ENCODE measurements around the gene CKS1B.

The CKS1B gene

DNA sequence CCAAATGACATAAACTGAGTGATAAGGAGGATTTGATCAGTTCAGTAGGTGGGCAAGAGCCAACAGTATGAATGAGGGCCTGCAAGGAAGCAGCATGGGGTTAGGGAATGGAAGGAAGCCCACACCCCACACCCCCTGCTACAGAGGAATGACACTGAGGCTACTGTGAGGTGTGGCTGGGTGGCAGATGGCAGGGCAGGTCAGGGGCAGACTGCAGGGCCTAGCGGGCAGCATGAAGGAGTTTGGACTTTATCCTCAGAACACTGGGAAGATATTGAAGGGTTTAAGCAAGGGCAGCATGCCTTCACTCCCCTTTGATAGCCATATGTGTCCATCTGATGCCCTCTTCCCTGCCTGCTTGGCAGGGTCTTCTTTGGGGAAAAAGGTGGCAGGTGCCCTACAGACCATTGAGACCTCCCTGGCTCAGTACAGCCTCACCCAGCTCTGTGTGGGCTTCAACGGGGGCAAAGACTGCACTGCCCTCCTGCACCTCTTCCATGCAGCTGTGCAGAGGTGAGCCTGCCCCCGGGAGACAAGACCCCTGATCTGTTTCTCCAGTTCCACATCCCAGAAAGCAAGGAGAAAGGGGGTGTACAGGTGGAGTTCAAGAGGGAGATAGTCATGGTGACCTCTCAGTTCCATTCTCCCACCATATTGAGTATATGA lies 14.8 kb downstream of the CKS1B start:
- no peak overlapping the region for H3K18ac ChIP-seq (ENCODE audit: low read length)
- H3K4me1 ChIP-seq (ENCODE audit: control insufficient read depth, low read depth, low read length) = no peaks in the 10 kb centered on the region
- H3K27ac ChIP-seq (ENCODE audit: low read depth, low read length) = no peak overlapping the region
- no peak overlapping the region for H3K4ac ChIP-seq (ENCODE audit: low read depth, low read length)
- peaks cover 21% of the 10 kb centered on the region for H3K79me1 ChIP-seq (ENCODE audit: low read length)
- H3K36me3 ChIP-seq (ENCODE audit: control insufficient read depth, insufficient read depth, low read length) = peaks cover 20% of the 10 kb centered on the region
- no peak overlapping the region for H2AK5ac ChIP-seq (ENCODE audit: low read length)
- H3K23ac ChIP-seq (ENCODE audit: low read length) = no peak overlapping the region
- H4K5ac ChIP-seq (ENCODE audit: low read length) = no peak overlapping the region
- H2BK15ac ChIP-seq (replicated peaks; ENCODE audit: low read depth) = no peak overlapping the region
- H3K56ac ChIP-seq (ENCODE audit: low read length) = peak overlapping the region; percentile 34
- H3K79me2 ChIP-seq (ENCODE audit: control insufficient read depth, insufficient read depth, low read length) = peaks cover 10% of the 10 kb centered on the region
- no peak overlapping the region for H3K4me3 ChIP-seq (ENCODE audit: low read length)
- no peak overlapping the region for H2BK120ac ChIP-seq (ENCODE audit: low read depth, low read length)
- no CpG with 5 or more reads among the region's 3 CpGs for WGBS (ENCODE audit: extremely low coverage, insufficient coverage, low lambda C conversion rate)
- DNase-seq = no peak
- H3K27me3 ChIP-seq (ENCODE audit: insufficient read depth, low read length, poor library complexity) = no peaks in the 10 kb centered on the region
- no peak overlapping the region for H3K9ac ChIP-seq (ENCODE audit: low read length)
- no peak overlapping the region for H3K4me2 ChIP-seq (ENCODE audit: low read length)
- no peak overlapping the region for H4K8ac ChIP-seq (ENCODE audit: low read depth, low read length)
- no peak overlapping the region for H2BK5ac ChIP-seq (ENCODE audit: low read length)

DNA sequence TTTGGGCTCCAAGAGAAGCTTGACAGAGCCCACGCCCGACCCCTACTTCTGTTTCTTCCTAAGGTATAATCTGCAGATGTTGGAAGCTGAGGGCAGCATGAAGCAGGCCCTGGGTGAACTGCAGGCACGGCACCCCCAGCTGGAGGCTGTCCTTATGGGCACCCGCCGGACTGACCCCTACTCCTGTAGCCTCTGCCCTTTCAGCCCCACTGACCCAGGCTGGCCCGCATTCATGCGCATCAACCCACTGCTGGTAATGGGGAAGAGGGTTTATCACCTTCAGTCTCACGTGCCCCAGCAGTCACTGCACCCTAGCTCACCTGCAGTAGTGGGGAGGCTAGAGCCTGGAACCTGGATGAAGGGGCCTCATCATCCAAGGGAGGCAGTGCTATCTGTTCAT lies 15.8 kb downstream of the CKS1B start:
- Histone ChIP-seq H3K79me1 (ENCODE audit: low read length) (peaks cover 19% of the 10 kb centered on the region), H4K8ac (ENCODE audit: low read depth, low read length) (no peak overlapping the region), H2BK120ac (ENCODE audit: low read depth, low read length) (no peak overlapping the region), H3K4ac (ENCODE audit: low read depth, low read length) (no peak overlapping the region), H2AK5ac (ENCODE audit: low read length) (no peak overlapping the region), H4K5ac (ENCODE audit: low read length) (no peak overlapping the region), H3K36me3 (ENCODE audit: control insufficient read depth, insufficient read depth, low read length) (peaks cover 20% of the 10 kb centered on the region), H3K79me2 (ENCODE audit: control insufficient read depth, insufficient read depth, low read length) (peaks cover 7% of the 10 kb centered on the region), H3K27ac (ENCODE audit: low read depth, low read length) (no peak overlapping the region), H3K23ac (ENCODE audit: low read length) (no peak overlapping the region), H3K27me3 (ENCODE audit: insufficient read depth, low read length, poor library complexity) (no peaks in the 10 kb centered on the region), H3K4me2 (ENCODE audit: low read length) (no peak overlapping the region), H3K4me1 (ENCODE audit: control insufficient read depth, low read depth, low read length) (no peaks in the 10 kb centered on the region), H3K9ac (ENCODE audit: low read length) (no peak overlapping the region), H3K56ac (ENCODE audit: low read length) (no peak overlapping the region), H3K4me3 (ENCODE audit: low read length) (no peak overlapping the region), H2BK15ac (replicated peaks; ENCODE audit: low read depth) (no peak overlapping the region), H3K18ac (ENCODE audit: low read length) (no peak overlapping the region), H2BK5ac (ENCODE audit: low read length) (no peak overlapping the region)
- WGBS (ENCODE audit: extremely low coverage, insufficient coverage, low lambda C conversion rate) = no CpG with 5 or more reads among the region's 8 CpGs
- no peak for DNase-seq

DNA sequence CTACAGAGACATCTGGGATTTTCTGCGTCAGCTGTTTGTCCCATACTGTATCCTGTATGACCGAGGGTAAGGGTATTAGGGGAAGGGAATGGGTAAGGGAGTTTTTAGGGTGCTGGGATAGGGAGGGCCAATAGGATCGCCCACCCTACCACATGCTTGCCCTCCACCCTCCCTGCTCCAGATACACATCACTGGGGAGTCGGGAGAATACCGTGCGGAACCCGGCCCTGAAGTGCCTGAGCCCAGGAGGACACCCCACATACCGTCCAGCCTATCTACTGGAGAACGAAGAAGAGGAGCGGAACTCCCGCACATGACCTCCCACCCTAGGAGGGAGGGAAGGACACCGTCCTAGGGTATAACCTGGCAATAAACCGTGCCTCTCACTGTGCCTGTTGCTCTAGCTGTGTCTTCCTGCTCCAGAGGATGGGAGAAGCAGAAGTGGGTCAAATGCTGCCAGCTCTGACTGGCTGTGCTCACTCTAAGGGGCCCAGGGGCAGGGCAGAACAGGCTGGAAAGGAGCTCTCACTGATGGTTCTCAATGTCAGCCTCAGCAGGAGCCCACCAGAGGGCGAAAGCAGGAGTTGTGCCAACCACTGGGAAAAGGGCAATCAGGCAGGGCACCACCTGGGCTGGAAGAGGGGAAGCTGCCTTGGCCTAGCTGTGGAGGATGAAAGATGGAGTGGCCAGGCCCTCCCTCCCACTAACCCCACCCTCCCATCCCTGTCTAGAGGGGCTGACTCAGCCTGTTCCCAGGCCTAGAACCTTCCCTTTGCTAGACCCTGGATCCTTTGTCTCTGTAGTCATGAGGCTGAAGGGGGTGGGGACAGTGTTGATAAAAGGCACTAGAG lies 18.5 kb downstream of the CKS1B start:
- Histone ChIP-seq H2BK120ac (ENCODE audit: low read depth, low read length) (no peak overlapping the region), H3K4ac (ENCODE audit: low read depth, low read length) (no peak overlapping the region), H3K79me1 (ENCODE audit: low read length) (peaks cover 18% of the 10 kb centered on the region), H3K56ac (ENCODE audit: low read length) (no peak overlapping the region), H3K4me1 (ENCODE audit: control insufficient read depth, low read depth, low read length) (no peaks in the 10 kb centered on the region), H3K18ac (ENCODE audit: low read length) (no peak overlapping the region), H3K27me3 (ENCODE audit: insufficient read depth, low read length, poor library complexity) (no peaks in the 10 kb centered on the region), H3K79me2 (ENCODE audit: control insufficient read depth, insufficient read depth, low read length) (peaks cover 4% of the 10 kb centered on the region), H4K5ac (ENCODE audit: low read length) (no peak overlapping the region), H4K8ac (ENCODE audit: low read depth, low read length) (no peak overlapping the region), H3K4me2 (ENCODE audit: low read length) (no peak overlapping the region), H3K27ac (ENCODE audit: low read depth, low read length) (no peak overlapping the region), H2AK5ac (ENCODE audit: low read length) (no peak overlapping the region), H2BK15ac (replicated peaks; ENCODE audit: low read depth) (no peak overlapping the region), H3K23ac (ENCODE audit: low read length) (no peak overlapping the region), H3K36me3 (ENCODE audit: control insufficient read depth, insufficient read depth, low read length) (peaks cover 19% of the 10 kb centered on the region), H3K9ac (ENCODE audit: low read length) (no peak overlapping the region), H2BK5ac (ENCODE audit: low read length) (no peak overlapping the region), H3K4me3 (ENCODE audit: low read length) (no peak overlapping the region)
- peak; percentile 75 for DNase-seq
- no CpG with 5 or more reads among the region's 14 CpGs for WGBS (ENCODE audit: extremely low coverage, insufficient coverage, low lambda C conversion rate)

DNA sequence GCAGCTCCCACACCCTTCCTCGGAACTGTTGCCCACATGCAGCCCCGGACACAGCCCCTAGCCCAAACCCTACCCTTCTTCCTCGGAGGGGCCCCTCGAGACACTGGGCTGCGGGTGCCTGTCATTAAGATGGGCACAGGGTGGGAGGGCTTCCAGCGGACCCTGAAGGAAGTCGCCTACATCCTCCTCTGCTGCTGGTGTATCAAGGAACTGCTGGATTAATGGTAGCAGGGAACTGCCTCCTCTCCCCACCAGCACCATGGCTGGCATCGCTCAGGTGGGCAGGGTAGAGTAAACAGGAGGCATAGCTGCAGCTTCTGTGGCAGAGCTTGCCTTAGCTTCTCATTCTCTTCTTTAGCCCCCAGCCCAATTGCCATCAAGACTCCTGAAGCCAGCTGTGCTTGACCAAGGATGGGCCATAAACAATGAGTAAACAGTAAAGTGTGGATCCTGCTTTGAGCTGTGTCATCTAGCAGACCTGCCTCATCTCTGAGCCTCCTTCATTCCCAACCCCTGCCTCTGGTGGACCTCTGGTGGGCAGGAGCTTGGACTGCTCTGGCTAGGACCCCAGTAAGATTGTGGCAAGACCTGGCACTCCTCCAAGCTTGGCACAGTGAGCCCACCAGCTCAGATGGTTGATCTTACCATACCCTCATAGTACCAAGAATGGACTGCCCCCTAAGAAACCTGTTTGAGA lies 19.2 kb downstream of the CKS1B start, which contains the start of gene LENEP:
TSS of gene LENEP (plus strand) at position 15 of the 697 bp plus-strand sequence. CDS start at position 37, 22 bp downstream.
- H3K27ac ChIP-seq (ENCODE audit: low read depth, low read length) = no peak within 1 kb of the TSS
- H3K18ac ChIP-seq (ENCODE audit: low read length) = no peak within 1 kb of the TSS
- H3K9ac ChIP-seq (ENCODE audit: low read length) = no peak within 1 kb of the TSS
- no peak within 1 kb of the TSS for H3K4ac ChIP-seq (ENCODE audit: low read depth, low read length)
- no CpG with 5 or more reads among the region's 8 CpGs for WGBS (ENCODE audit: extremely low coverage, insufficient coverage, low lambda C conversion rate)
- no peak within 1 kb of the TSS for H2BK120ac ChIP-seq (ENCODE audit: low read depth, low read length)
- no peak within 1 kb of the TSS for H2BK15ac ChIP-seq (replicated peaks; ENCODE audit: low read depth)
- H3K4me2 ChIP-seq (ENCODE audit: low read length) = no peak within 1 kb of the TSS
- no peaks in the 10 kb centered on the region for H3K79me2 ChIP-seq (ENCODE audit: control insufficient read depth, insufficient read depth, low read length)
- DNase-seq = no peak
- H4K8ac ChIP-seq (ENCODE audit: low read depth, low read length) = no peak within 1 kb of the TSS
- peak within 1 kb of the TSS; percentile 15 for H3K56ac ChIP-seq (ENCODE audit: low read length)
- no peak within 1 kb of the TSS for H3K4me3 ChIP-seq (ENCODE audit: low read length)
- peaks cover 12% of the 10 kb centered on the region for H3K79me1 ChIP-seq (ENCODE audit: low read length)
- no peak within 1 kb of the TSS for H2BK5ac ChIP-seq (ENCODE audit: low read length)
- H3K36me3 ChIP-seq (ENCODE audit: control insufficient read depth, insufficient read depth, low read length) = peaks cover 13% of the 10 kb centered on the region
- H4K5ac ChIP-seq (ENCODE audit: low read length) = no peak within 1 kb of the TSS
- no peak within 1 kb of the TSS for H2AK5ac ChIP-seq (ENCODE audit: low read length)
- no peaks in the 10 kb centered on the region for H3K4me1 ChIP-seq (ENCODE audit: control insufficient read depth, low read depth, low read length)
- H3K27me3 ChIP-seq (ENCODE audit: insufficient read depth, low read length, poor library complexity) = no peaks in the 10 kb centered on the region
- no peak within 1 kb of the TSS for H3K23ac ChIP-seq (ENCODE audit: low read length)

DNA sequence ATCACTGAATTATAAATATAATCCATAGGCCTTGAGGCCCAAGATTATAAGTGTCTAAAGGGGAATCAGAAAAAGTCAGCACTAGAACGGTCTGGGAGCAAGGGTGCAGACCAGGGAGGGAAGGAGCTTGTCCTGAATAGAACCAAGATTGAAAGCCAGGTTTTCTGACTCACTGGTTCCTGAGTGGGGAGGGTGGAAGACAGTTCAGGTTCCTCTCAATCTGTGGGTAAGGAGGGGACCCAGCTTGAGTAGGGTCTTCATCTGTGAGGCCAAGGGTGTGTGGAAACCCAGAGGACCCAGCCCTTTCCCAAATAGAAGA lies 19.7 kb downstream of the CKS1B start:
- no peak overlapping the region for H3K9ac ChIP-seq (ENCODE audit: low read length)
- peaks cover 8% of the 10 kb centered on the region for H3K79me1 ChIP-seq (ENCODE audit: low read length)
- WGBS (ENCODE audit: extremely low coverage, insufficient coverage, low lambda C conversion rate) = no CpG with 5 or more reads among the region's 1 CpG
- H2AK5ac ChIP-seq (ENCODE audit: low read length) = no peak overlapping the region
- no peak overlapping the region for H3K4me3 ChIP-seq (ENCODE audit: low read length)
- H3K79me2 ChIP-seq (ENCODE audit: control insufficient read depth, insufficient read depth, low read length) = no peaks in the 10 kb centered on the region
- no peak overlapping the region for H3K18ac ChIP-seq (ENCODE audit: low read length)
- no peak overlapping the region for H4K5ac ChIP-seq (ENCODE audit: low read length)
- H3K36me3 ChIP-seq (ENCODE audit: control insufficient read depth, insufficient read depth, low read length) = peaks cover 9% of the 10 kb centered on the region
- H2BK120ac ChIP-seq (ENCODE audit: low read depth, low read length) = no peak overlapping the region
- no peak overlapping the region for H3K56ac ChIP-seq (ENCODE audit: low read length)
- DNase-seq = no peak
- H3K27ac ChIP-seq (ENCODE audit: low read depth, low read length) = no peak overlapping the region
- H2BK5ac ChIP-seq (ENCODE audit: low read length) = no peak overlapping the region
- no peak overlapping the region for H3K23ac ChIP-seq (ENCODE audit: low read length)
- H4K8ac ChIP-seq (ENCODE audit: low read depth, low read length) = no peak overlapping the region
- H3K27me3 ChIP-seq (ENCODE audit: insufficient read depth, low read length, poor library complexity) = no peaks in the 10 kb centered on the region
- H3K4ac ChIP-seq (ENCODE audit: low read depth, low read length) = no peak overlapping the region
- no peak overlapping the region for H2BK15ac ChIP-seq (replicated peaks; ENCODE audit: low read depth)
- no peak overlapping the region for H3K4me2 ChIP-seq (ENCODE audit: low read length)
- no peaks in the 10 kb centered on the region for H3K4me1 ChIP-seq (ENCODE audit: control insufficient read depth, low read depth, low read length)
